RWPE2 (cell line): ENCODE results near the gene NIPAL1.

Experiments
- ATAC-seq: fragments of 200-7000 bp; cut with Tn5 transposase; 3 replicates; pipeline ENCODE4 v1.9.1; 2021; ENCODE audit warnings: low read depth
- DNase-seq: peaks from one replicate; pipeline ENCODE4 v3.0.0-alpha.2; 2020; ENCODE audit warnings: low spot score
- H3K27ac ChIP-seq: fragments of 450-650 bp; 2 replicates; pipeline ENCODE4 v1.5.1; 2017; ENCODE audit warnings: mild to moderate bottlenecking; ENCODE audit not compliant: poor library complexity, severe bottlenecking
- H3K27me3 ChIP-seq: fragments of 250-450 bp; sonication (Bioruptor Pico); 2 replicates; pipeline ENCODE4 v1.5.1; 2021; ENCODE audit warnings: mild to moderate bottlenecking, moderate library complexity; ENCODE audit not compliant: insufficient read depth, poor library complexity, severe bottlenecking
- H3K36me3 ChIP-seq: fragments of 250-450 bp; sonication (Bioruptor Pico); 2 replicates; pipeline ENCODE4 v1.5.1; 2020; ENCODE audit warnings: low read depth, mild to moderate bottlenecking, moderate library complexity
- H3K4me1 ChIP-seq: fragments of 250-450 bp; sonication (Bioruptor Pico); 2 replicates; pipeline ENCODE4 v1.5.1; 2021; ENCODE audit warnings: mild to moderate bottlenecking, moderate library complexity; ENCODE audit not compliant: insufficient read depth, poor library complexity, severe bottlenecking
- H3K4me3 ChIP-seq: fragments of 250-450 bp; sonication (Bioruptor Pico); 2 replicates; pipeline ENCODE4 v1.5.1; 2021; ENCODE audit warnings: mild to moderate bottlenecking, moderate library complexity; ENCODE audit not compliant: severe bottlenecking
- H3K9me3 ChIP-seq: fragments of 250-450 bp; sonication (Bioruptor Pico); 2 replicates; pipeline ENCODE4 v1.5.1; 2021; ENCODE audit warnings: mild to moderate bottlenecking, moderate library complexity; ENCODE audit not compliant: severe bottlenecking
- CTCF ChIP-seq: fragments of 450-650 bp; IDR thresholded peaks from one replicate; pipeline ENCODE4 v1.5.1; 2017; ENCODE audit warnings: mild to moderate bottlenecking, moderate library complexity; ENCODE audit not compliant: poor library complexity, severe bottlenecking

NIPAL1 gene

GRCh38 chr4:48016141-48017107, at the start of gene NIPAL1, which contains the start of gene CNGA1:
NIPAL1 (plus strand) TSS chr4:48016772; CDS start chr4:48016840, 68 bp downstream.
CNGA1 (minus strand) TSS chr4:48016681; CDS start chr4:47952689, 63,992 bp downstream.
- peak; percentile 52 for TF ChIP-seq CTCF
- Histone ChIP-seq H3K4me1 (peaks cover 5% of the 10 kb centered on the region), H3K27me3 (no peaks in the 10 kb centered on the region), H3K36me3 (no peaks in the 10 kb centered on the region), H3K9me3 (no peaks in the 10 kb centered on the region), H3K4me3 (peak within 1 kb of the TSS; percentile 58), H3K27ac (peak within 1 kb of the TSS; percentile 65)
- peak; percentile 87 for DNase-seq
- ATAC-seq = peak; percentile 87

- H3K4me1 ChIP-seq = no peaks in the 10 kb centered on the region
- DNase-seq = no peak
- H3K36me3 ChIP-seq = no peaks in the 10 kb centered on the region
- no peak for TF ChIP-seq CTCF
- H3K9me3 ChIP-seq = no peaks in the 10 kb centered on the region
- no peak overlapping the region for H3K4me3 ChIP-seq
- ATAC-seq = no peak
- H3K27ac ChIP-seq = no peak overlapping the region
- H3K27me3 ChIP-seq = no peaks in the 10 kb centered on the region
Observed at GRCh38 chr4:47968847-47969246, 47.7 kb upstream of the NIPAL1 start.

- H3K36me3 ChIP-seq = no peaks in the 10 kb centered on the region
- H3K27ac ChIP-seq = no peak overlapping the region
- ATAC-seq (no peak), DNase-seq (no peak)
- TF ChIP-seq CTCF = no peak
- no peaks in the 10 kb centered on the region for H3K4me1 ChIP-seq
- no peak overlapping the region for H3K4me3 ChIP-seq
- no peaks in the 10 kb centered on the region for H3K9me3 ChIP-seq
- H3K27me3 ChIP-seq = no peaks in the 10 kb centered on the region
Observed at GRCh38 chr4:47972181-47972580, 44.4 kb upstream of the NIPAL1 start.

- H3K27me3 ChIP-seq = no peaks in the 10 kb centered on the region
- no peaks in the 10 kb centered on the region for H3K9me3 ChIP-seq
- no peak overlapping the region for H3K4me3 ChIP-seq
- DNase-seq (no peak), ATAC-seq (no peak)
- no peak overlapping the region for H3K27ac ChIP-seq
- no peaks in the 10 kb centered on the region for H3K36me3 ChIP-seq
- no peaks in the 10 kb centered on the region for H3K4me1 ChIP-seq
- no peak for TF ChIP-seq CTCF
Observed at GRCh38 chr4:47972721-47973120, 43.9 kb upstream of the NIPAL1 start.

GRCh38 chr4:47974566-47974965, 42.0 kb upstream of the NIPAL1 start:
- H3K36me3 ChIP-seq = no peaks in the 10 kb centered on the region
- H3K27me3 ChIP-seq = no peaks in the 10 kb centered on the region
- DNase-seq (no peak), ATAC-seq (no peak)
- H3K27ac ChIP-seq = no peak overlapping the region
- TF ChIP-seq CTCF = no peak
- no peaks in the 10 kb centered on the region for H3K9me3 ChIP-seq
- H3K4me3 ChIP-seq = no peak overlapping the region
- no peaks in the 10 kb centered on the region for H3K4me1 ChIP-seq
